GM23248 (cell line): ENCODE measurements around the gene URB1.

Experiments used
- EZH2 ChIP-seq: fragments of 200-600 bp; sonication (generic); IDR thresholded peaks from 2 replicates; pipeline ENCODE4 v1.6.1; 2018; ENCODE audit warnings: antibody characterized with exemption, mild to moderate bottlenecking; ENCODE audit not compliant: insufficient read depth, poor library complexity, severe bottlenecking
- EZH2phosphoT487 ChIP-seq: fragments of 200-600 bp; sonication (generic); IDR thresholded peaks from 2 replicates; pipeline ENCODE4 v1.6.1; 2018; ENCODE audit warnings: antibody characterized with exemption, moderate library complexity, mild to moderate bottlenecking, low read depth; ENCODE audit not compliant: insufficient read depth

DNA sequence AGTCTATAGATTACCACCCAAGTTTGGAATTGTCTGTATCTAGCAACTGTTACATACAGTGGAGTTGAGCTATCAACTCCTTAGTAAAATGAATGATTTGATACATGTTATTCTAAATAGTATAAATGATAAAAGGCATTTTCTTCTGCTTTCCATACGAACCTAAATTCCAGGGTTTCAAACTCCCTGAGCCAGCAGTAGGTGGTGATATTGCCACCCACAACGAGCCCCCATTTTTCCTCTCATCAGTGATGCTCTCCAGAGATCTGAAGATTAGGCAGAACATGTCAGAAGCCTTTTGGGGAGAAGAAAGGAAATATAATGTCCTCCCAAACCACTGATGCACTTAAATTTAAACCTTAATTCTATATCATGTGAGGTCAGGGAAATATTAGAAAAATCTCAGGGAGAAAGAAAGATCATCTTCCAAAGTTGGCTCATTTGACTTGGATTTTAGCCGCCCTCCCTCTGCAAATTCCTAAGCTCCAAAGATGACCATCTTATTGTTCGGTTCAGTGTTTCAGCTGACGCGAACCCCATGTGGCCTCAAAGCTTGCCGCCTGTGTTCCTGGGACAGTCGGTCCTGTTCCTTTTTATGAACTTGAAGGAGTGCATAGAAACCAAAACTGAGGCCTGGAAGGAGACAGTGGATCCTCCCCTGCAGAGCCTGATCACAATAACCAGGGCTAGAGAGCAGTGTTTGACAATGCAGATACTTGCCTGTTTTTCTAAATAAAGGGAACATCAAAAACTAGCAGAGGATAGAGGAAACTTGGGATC lies 22.0 kb upstream of the URB1 start:
- TF ChIP-seq EZH2phosphoT487 (no peak), EZH2 (no peak)
